Endothelial cell of umbilical vein (primary cell): ENCODE measurements around the gene TIPIN. TPM values are rescaled to one million over a fixed set of nuclear protein-coding genes. Genes with fewer than 3 reads are reported as not detected.

Experiments
- Bru-seq: library from RNA; stranded (reverse); fragments of 400-500 nt; gene quantifications from one replicate; lab custom pipeline; 2021; lab: Mats Ljungman, UMichigan
- BruChase-seq, 2 experiments: library from RNA; stranded (reverse); fragments of 400-500 nt; gene quantifications; one replicate each; lab custom pipeline; 2021; lab: Mats Ljungman, UMichigan
- BruUV-seq: library from RNA; stranded (reverse); fragments of 400-500 nt; replicated peaks from 2 replicates; lab custom pipeline; 2021; lab: Mats Ljungman, UMichigan
- CTCF ChIA-PET: fragments of 300-600, 350-600 bp; sonication (Branson Sonifier 250); formaldehyde crosslinking; loops from one replicate; lab custom pipeline; 2021; ENCODE audit warnings: antibody characterized with exemption, inconsistent platforms; lab: Charles Lee
- POLR2A ChIA-PET: fragments of 300-600, 350-600 bp; sonication (Branson Sonifier 250); formaldehyde crosslinking; loops from one replicate; lab custom pipeline; 2021; ENCODE audit warnings: antibody characterized with exemption, inconsistent platforms; lab: Charles Lee
- DNase-seq: peaks from one replicate; pipeline ENCODE4 v3.0.0-alpha.2; 2011; ENCODE audit warnings: low read depth, low spot score
- FAIRE-seq: peaks from 2 replicates; lab custom pipeline; 2011; peaks lifted over from hg19 to GRCh38; lab: Jason Lieb, UNC
- H2AFZ ChIP-seq: 2 replicates; pipeline ENCODE4 v1.6.0; 2012; ENCODE audit warnings: low read depth, low read length, control low read depth, inconsistent platforms
- H3K27ac ChIP-seq: 2 replicates; pipeline ENCODE4 v1.5.1; 2011; ENCODE audit warnings: low read depth, mild to moderate bottlenecking, control low read depth, low read length, moderate library complexity; ENCODE audit not compliant: insufficient read depth
- H3K27me3 ChIP-seq, 2 experiments: 2 replicates each; pipeline versions ENCODE4 v1.6.0 to v1.6.1; 2011; ENCODE audit warnings: low read length in 2 of 2, mixed read lengths in 1 of 2; ENCODE audit not compliant: control insufficient read depth in 2 of 2, insufficient read depth in 2 of 2
- H3K36me3 ChIP-seq, 2 experiments: 2 replicates in 1 of 2; 3 replicates in 1 of 2; pipeline ENCODE4 v1.5.1; 2011; ENCODE audit warnings: low read length in 2 of 2, mild to moderate bottlenecking in 1 of 2, moderate library complexity in 1 of 2; ENCODE audit not compliant: control insufficient read depth in 2 of 2, insufficient read depth in 2 of 2; ENCODE audit errors: extremely low read depth in 1 of 2
- H3K4me1 ChIP-seq: 3 replicates; pipeline ENCODE4 v1.5.1; 2011; ENCODE audit warnings: mild to moderate bottlenecking, low read length; ENCODE audit not compliant: control insufficient read depth, insufficient read depth; ENCODE audit errors: extremely low read depth
- H3K4me2 ChIP-seq: 2 replicates; pipeline ENCODE4 v1.6.1; 2011; ENCODE audit warnings: low read length, control low read depth, mixed read lengths; ENCODE audit not compliant: insufficient read depth
- H3K4me3 ChIP-seq, 3 experiments: fragments of 200-600 bp in 1 of 3; sonication (generic), shearing (Covaris generic) in 1 of 3; replicated peaks in 1 of 3; 2 replicates each; pipeline ENCODE4 v1.5.1; 2011 to 2016; ENCODE audit warnings: control low read depth in 3 of 3, low read length in 3 of 3, mild to moderate bottlenecking in 2 of 3, inconsistent platforms in 1 of 3, low read depth in 1 of 3, moderate library complexity in 1 of 3; ENCODE audit not compliant: insufficient read depth in 1 of 3
- H3K79me2 ChIP-seq: 2 replicates; pipeline ENCODE4 v1.6.0; 2012; ENCODE audit warnings: low read length, inconsistent platforms; ENCODE audit not compliant: control insufficient read depth, insufficient read depth
- H3K9ac ChIP-seq: replicated peaks from 2 replicates; pipeline ENCODE3; 2011; ENCODE audit warnings: low read length, control low read depth; ENCODE audit not compliant: insufficient read depth; ENCODE audit errors: extremely low read depth
- H3K9me1 ChIP-seq: replicated peaks from 3 replicates; pipeline ENCODE4 v1.6.0; 2011; ENCODE audit warnings: mild to moderate bottlenecking, low read length; ENCODE audit not compliant: control insufficient read depth, insufficient read depth; ENCODE audit errors: extremely low read depth
- H3K9me3 ChIP-seq: replicated peaks from 2 replicates; pipeline ENCODE4 v1.5.1; 2012; ENCODE audit warnings: low read length, inconsistent platforms; ENCODE audit not compliant: control insufficient read depth, insufficient read depth
- H4K20me1 ChIP-seq: replicated peaks from 2 replicates; pipeline ENCODE3; 2011; ENCODE audit warnings: mild to moderate bottlenecking, low read length; ENCODE audit not compliant: control insufficient read depth, insufficient read depth; ENCODE audit errors: extremely low read depth
- FOS ChIP-seq: IDR thresholded peaks from 2 replicates; pipeline ENCODE4 v1.6.1; 2011; ENCODE audit warnings: mild to moderate bottlenecking, low read length, moderate library complexity, borderline replicate concordance; ENCODE audit not compliant: insufficient read depth
- MYC ChIP-seq: IDR thresholded peaks from one replicate; pipeline ENCODE4 v1.6.1; 2011; ENCODE audit warnings: mild to moderate bottlenecking, low read depth, low read length
- POLR2A ChIP-seq: IDR thresholded peaks from 2 replicates; pipeline ENCODE4 v1.6.1; 2012; ENCODE audit warnings: low read depth, mild to moderate bottlenecking, control low read depth, low read length
- POLR2AphosphoS5 ChIP-seq: IDR thresholded peaks from 2 replicates; pipeline ENCODE4 v1.6.1; 2012; ENCODE audit warnings: low read depth, mild to moderate bottlenecking, control low read depth, low read length, moderate library complexity; ENCODE audit not compliant: insufficient read depth
- dilution Hi-C: fragments of 300-500 bp; cut with MboI; formaldehyde crosslinking; loops from one replicate; pipeline ENCODE4 v1.15.0; 2019; ENCODE audit warnings: low sequenced_read_pairs; ENCODE audit not compliant: extremely low pct_ligation_motif_present
- intact Hi-C: fragments of 100-400 bp; cut with micrococcal nuclease; formaldehyde crosslinking; loops from one replicate; pipeline ENCODE4 v1.10.0; 2022
- long read RNA-seq: library from polyadenylated mRNA; stranded (forward); transcript quantifications from one replicate; pipeline ENCODE4 v2.0.0, GENCODE V29; 2021
- polyA minus RNA-seq, 3 experiments: library from RNA; depleted of rRNA, polyadenylated mRNA; stranded (reverse); fragments of >200 nt; gene quantifications; 1 replicate in 1 of 3; 2 replicates in 2 of 3; pipeline ENCODE4 v1.2.3, GENCODE V29; 2011
- polyA plus RNA-seq, 4 experiments: library from polyadenylated mRNA; depleted of rRNA in 3 of 4; stranded (reverse) in 3 of 4; unstranded in 1 of 4; fragments of >200 nt; gene quantifications; 2 replicates each; pipeline versions ENCODE4 v1.2.1 to v1.2.3, GENCODE V29; 2011 to 2012; ENCODE audit warnings: missing spikeins in 1 of 4
- total RNA-seq: library from RNA; stranded (reverse); gene quantifications from 2 replicates; pipeline ENCODE4 v1.2.3, GENCODE V29; 2021
- TF ChIP-seq, protein P1 (sequence below), 2 donors: IDR thresholded peaks; 1 replicate in 1 of 2; 2 replicates in 1 of 2; pipeline ENCODE4 v1.5.1; 2011; ENCODE audit warnings: low read length in 2 of 2, mild to moderate bottlenecking in 2 of 2, moderate library complexity in 2 of 2, control low read depth in 1 of 2, inconsistent platforms in 1 of 2, low read depth in 1 of 2; ENCODE audit not compliant: insufficient read depth in 1 of 2; ENCODE audit errors: extremely low read depth in 1 of 2
- TF ChIP-seq, protein P2 (sequence below): IDR thresholded peaks from 2 replicates; pipeline ENCODE4 v1.6.1; 2011; ENCODE audit not compliant: insufficient read depth, insufficient read length

TIPIN gene, protein sequence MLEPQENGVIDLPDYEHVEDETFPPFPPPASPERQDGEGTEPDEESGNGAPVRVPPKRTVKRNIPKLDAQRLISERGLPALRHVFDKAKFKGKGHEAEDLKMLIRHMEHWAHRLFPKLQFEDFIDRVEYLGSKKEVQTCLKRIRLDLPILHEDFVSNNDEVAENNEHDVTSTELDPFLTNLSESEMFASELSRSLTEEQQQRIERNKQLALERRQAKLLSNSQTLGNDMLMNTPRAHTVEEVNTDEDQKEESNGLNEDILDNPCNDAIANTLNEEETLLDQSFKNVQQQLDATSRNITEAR
- total RNA-seq (15.4 and 16.2 TPM in 2 replicates), polyA plus RNA-seq (2.7 and 3.6 TPM in 2 replicates), polyA minus RNA-seq (2.0 and 2.3 TPM in 2 replicates), Bru-seq, nascent RNA (percentile 61 among the genes with signal in this experiment), BruChase-seq, experiment 1, labeled RNA remaining after a 6-hour chase (percentile 56 among the genes with signal in this experiment), BruChase-seq, experiment 2, labeled RNA remaining after a 2-hour chase (percentile 53 among the genes with signal in this experiment)
- polyA plus RNA-seq (2011; cell fraction: cytosol; rRNA removed) = 6.7 and 7.0 TPM in 2 replicates
- 5.0 and 6.0 TPM in 2 replicates for polyA plus RNA-seq (2011; cell fraction: nucleus; rRNA removed)
- 12.0 and 18.6 TPM in 2 replicates for polyA plus RNA-seq (2012)
- polyA minus RNA-seq (2011; cell fraction: cytosol; rRNA and poly(A)+ RNA removed) = 13.4 TPM
- 2.4 and 3.9 TPM in 2 replicates for polyA minus RNA-seq (2011; cell fraction: nucleus; rRNA and poly(A)+ RNA removed)
- long read RNA-seq, transcript TIPIN-201 (8 exons, 1,744 nt) = major isoform, 22 of 40 reads
- long read RNA-seq, partial matches to known transcripts = 10 of 40 reads
- long read RNA-seq, other reads (novel, unspliced or antisense) = 8 of 40 reads

GRCh38 chr15:66356359-66357236 is at the start of gene TIPIN:
Gene TIPIN (minus strand): TSS chr15:66356685. CDS start chr15:66352947, 3,738 bp downstream.
- Histone ChIP-seq H2AFZ (peak within 1 kb of the TSS; percentile 82), H4K20me1 (no peaks in the 10 kb centered on the region), H3K9me3 (no peaks in the 10 kb centered on the region), H3K9ac (peak within 1 kb of the TSS; percentile 89), H3K36me3 (no peaks in the 10 kb centered on the region), H3K79me2 (peaks cover 13% of the 10 kb centered on the region), H3K27ac (peak within 1 kb of the TSS; percentile 58), H3K27me3 (no peaks in the 10 kb centered on the region), H3K4me2 (peak within 1 kb of the TSS; percentile 80), H3K4me1 (peaks cover 6% of the 10 kb centered on the region), H3K9me1 (no peaks in the 10 kb centered on the region), H3K4me3 (peak within 1 kb of the TSS; percentile 33 to 82 (median 65))
- dilution Hi-C loops = no loop called here
- ChIA-PET POLR2A (interaction anchor here (0.6 to 0.7 kb wide), 2 partner anchors 13 to 431 kb away, joined by 4 read pairs; no protein-coding TSS in a partner anchor), CTCF (interaction anchor here (0.8 to 4.6 kb wide), 3 partner anchors 13 to 141 kb away, joined by 3 to 33 read pairs (median 4); partner anchors contain the start of genes MAP2K1 and SNAPC5)
- TF ChIP-seq, protein P1, sequence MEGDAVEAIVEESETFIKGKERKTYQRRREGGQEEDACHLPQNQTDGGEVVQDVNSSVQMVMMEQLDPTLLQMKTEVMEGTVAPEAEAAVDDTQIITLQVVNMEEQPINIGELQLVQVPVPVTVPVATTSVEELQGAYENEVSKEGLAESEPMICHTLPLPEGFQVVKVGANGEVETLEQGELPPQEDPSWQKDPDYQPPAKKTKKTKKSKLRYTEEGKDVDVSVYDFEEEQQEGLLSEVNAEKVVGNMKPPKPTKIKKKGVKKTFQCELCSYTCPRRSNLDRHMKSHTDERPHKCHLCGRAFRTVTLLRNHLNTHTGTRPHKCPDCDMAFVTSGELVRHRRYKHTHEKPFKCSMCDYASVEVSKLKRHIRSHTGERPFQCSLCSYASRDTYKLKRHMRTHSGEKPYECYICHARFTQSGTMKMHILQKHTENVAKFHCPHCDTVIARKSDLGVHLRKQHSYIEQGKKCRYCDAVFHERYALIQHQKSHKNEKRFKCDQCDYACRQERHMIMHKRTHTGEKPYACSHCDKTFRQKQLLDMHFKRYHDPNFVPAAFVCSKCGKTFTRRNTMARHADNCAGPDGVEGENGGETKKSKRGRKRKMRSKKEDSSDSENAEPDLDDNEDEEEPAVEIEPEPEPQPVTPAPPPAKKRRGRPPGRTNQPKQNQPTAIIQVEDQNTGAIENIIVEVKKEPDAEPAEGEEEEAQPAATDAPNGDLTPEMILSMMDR (IDR thresholded peaks at IDR 0.05; ENCODE audit: extremely low read depth in 1 of 2, insufficient read depth in 1 of 2, low read depth in 1 of 2, low read length in 2 of 2) = no peak
- TF ChIP-seq FOS (peak; percentile 12), POLR2A (peak; percentile 81), MYC (peak; percentile 33), POLR2AphosphoS5 (peak; percentile 68)
- TF ChIP-seq, protein P2, sequence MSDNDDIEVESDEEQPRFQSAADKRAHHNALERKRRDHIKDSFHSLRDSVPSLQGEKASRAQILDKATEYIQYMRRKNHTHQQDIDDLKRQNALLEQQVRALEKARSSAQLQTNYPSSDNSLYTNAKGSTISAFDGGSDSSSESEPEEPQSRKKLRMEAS = peak; percentile 39
- TSS peak; percentile 98 for BruUV-seq
- FAIRE-seq = peak; percentile 95
- DNase-seq = peak; percentile 97
- intact Hi-C loops = loop anchor here (1.0 kb wide), 3 partner anchors 13 to 141 kb away; partner anchors contain the start of genes MAP2K1 and SNAPC5
